GM12892 (cell line): ENCODE results near the gene TNFRSF9.

Experiments used
- POLR2A ChIP-seq: IDR thresholded peaks from 2 replicates; pipeline ENCODE4 v1.6.1; 2011; ENCODE audit warnings: low read depth, low read length, control low read depth
- TAF1 ChIP-seq: IDR thresholded peaks from 2 replicates; pipeline ENCODE4 v1.6.1; 2011; ENCODE audit warnings: low read depth, mild to moderate bottlenecking, control low read depth, low read length, borderline replicate concordance

DNA sequence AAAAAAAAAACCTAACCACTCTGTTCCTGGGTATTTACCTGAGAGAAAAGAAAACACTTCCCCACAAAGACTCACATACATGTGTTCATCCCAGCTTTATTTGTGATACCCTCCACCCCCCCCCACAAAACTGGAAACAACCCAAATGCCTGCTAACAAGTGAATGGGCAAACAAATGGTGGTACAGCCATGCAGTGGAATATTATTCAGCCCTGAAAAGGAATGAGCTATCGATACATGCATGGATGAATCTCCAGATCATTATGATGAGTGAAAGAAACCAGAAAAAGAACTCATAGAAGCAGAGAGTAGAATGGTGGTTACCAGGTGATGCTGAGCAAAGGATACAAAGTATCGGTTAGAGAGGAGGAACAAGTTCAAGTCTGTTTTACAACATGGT, 49.8 kb downstream of the TNFRSF9 start:
- no peak for TF ChIP-seq TAF1
- TF ChIP-seq POLR2A: no peak
